Measurements from ENCODE around the gene TRAPPC5.

Gene TRAPPC5

GRCh38 chr19:7699417-7700401 lies 19.1 kb downstream of the TRAPPC5 start:
- Mint-ChIP-seq H3K4me3 (no peak overlapping the region), H3K27ac (peak overlapping the region; percentile 31), H3K4me1 (peaks cover 36% of the 10 kb centered on the region), H3K27me3 (no peaks in the 10 kb centered on the region), H3K36me3 (no peaks in the 10 kb centered on the region), H3K9me3 (no peaks in the 10 kb centered on the region)

- no peak overlapping the region for H3K4me3 Mint-ChIP-seq
- H3K27ac Mint-ChIP-seq, result no peak overlapping the region
- H3K27me3 Mint-ChIP-seq, result no peaks in the 10 kb centered on the region
- no peaks in the 10 kb centered on the region for H3K36me3 Mint-ChIP-seq
- peaks cover 51% of the 10 kb centered on the region for H3K4me1 Mint-ChIP-seq
- H3K9me3 Mint-ChIP-seq, result no peaks in the 10 kb centered on the region
Measured at GRCh38 chr19:7701049-7701653, 20.5 kb downstream of the TRAPPC5 start.

GRCh38 chr19:7701654-7702457 lies 21.2 kb downstream of the TRAPPC5 start, which contains the start of gene FCER2:
Gene FCER2, minus strand, starts transcription at chr19:7702131. Its CDS starts 2,371 bp downstream, at chr19:7699760.
- Mint-ChIP-seq H3K36me3 (no peaks in the 10 kb centered on the region), H3K27ac (peak within 1 kb of the TSS; percentile 52), H3K9me3 (no peaks in the 10 kb centered on the region), H3K4me3 (no peak within 1 kb of the TSS), H3K4me1 (peaks cover 58% of the 10 kb centered on the region), H3K27me3 (no peaks in the 10 kb centered on the region)

- Mint-ChIP-seq H3K9me3 (no peaks in the 10 kb centered on the region), H3K4me1 (peaks cover 63% of the 10 kb centered on the region), H3K27me3 (no peaks in the 10 kb centered on the region), H3K27ac (no peak overlapping the region), H3K4me3 (no peak overlapping the region), H3K36me3 (no peaks in the 10 kb centered on the region)
Measured at GRCh38 chr19:7703332-7703731, 22.7 kb downstream of the TRAPPC5 start.

- H3K36me3 Mint-ChIP-seq, result no peaks in the 10 kb centered on the region
- peak overlapping the region; percentile 59 for H3K27ac Mint-ChIP-seq
- no peak overlapping the region for H3K4me3 Mint-ChIP-seq
- no peaks in the 10 kb centered on the region for H3K9me3 Mint-ChIP-seq
- H3K27me3 Mint-ChIP-seq, result no peaks in the 10 kb centered on the region
- peaks cover 64% of the 10 kb centered on the region for H3K4me1 Mint-ChIP-seq
Measured at GRCh38 chr19:7704280-7705060, 23.8 kb downstream of the TRAPPC5 start.

GRCh38 chr19:7705387-7706187 lies 25.0 kb downstream of the TRAPPC5 start:
- peak overlapping the region; percentile 81 for H3K4me3 Mint-ChIP-seq
- peaks cover 64% of the 10 kb centered on the region for H3K4me1 Mint-ChIP-seq
- no peaks in the 10 kb centered on the region for H3K36me3 Mint-ChIP-seq
- no peaks in the 10 kb centered on the region for H3K27me3 Mint-ChIP-seq
- H3K27ac Mint-ChIP-seq, result peak overlapping the region; percentile 86
- no peaks in the 10 kb centered on the region for H3K9me3 Mint-ChIP-seq

- peaks cover 67% of the 10 kb centered on the region for H3K4me1 Mint-ChIP-seq
- H3K4me3 Mint-ChIP-seq, result peak overlapping the region; percentile 81
Measured at GRCh38 chr19:7706188-7706954, 25.7 kb downstream of the TRAPPC5 start.

GRCh38 chr19:7706955-7707456 lies 26.4 kb downstream of the TRAPPC5 start:
- Mint-ChIP-seq H3K27ac (peak overlapping the region; percentile 61), H3K36me3 (no peaks in the 10 kb centered on the region), H3K4me3 (peak overlapping the region; percentile 81), H3K27me3 (no peaks in the 10 kb centered on the region), H3K4me1 (peaks cover 65% of the 10 kb centered on the region), H3K9me3 (no peaks in the 10 kb centered on the region)

More at GRCh38 chr19:7706188-7706954, 25.7 kb downstream of the TRAPPC5 start:
- Mint-ChIP-seq H3K27ac (peak overlapping the region; percentile 86), H3K9me3 (no peaks in the 10 kb centered on the region), H3K27me3 (no peaks in the 10 kb centered on the region), H3K36me3 (no peaks in the 10 kb centered on the region)

- Mint-ChIP-seq H3K36me3 (no peaks in the 10 kb centered on the region), H3K4me3 (no peak overlapping the region), H3K27ac (no peak overlapping the region), H3K27me3 (no peaks in the 10 kb centered on the region), H3K9me3 (no peaks in the 10 kb centered on the region), H3K4me1 (peaks cover 49% of the 10 kb centered on the region)
Measured at GRCh38 chr19:7709932-7710460, 29.4 kb downstream of the TRAPPC5 start.

GRCh38 chr19:7710616-7711015 lies 30.0 kb downstream of the TRAPPC5 start:
- H3K27ac Mint-ChIP-seq, result peak overlapping the region; percentile 30
- no peaks in the 10 kb centered on the region for H3K27me3 Mint-ChIP-seq
- no peak overlapping the region for H3K4me3 Mint-ChIP-seq
- no peaks in the 10 kb centered on the region for H3K9me3 Mint-ChIP-seq
- no peaks in the 10 kb centered on the region for H3K36me3 Mint-ChIP-seq
- peaks cover 43% of the 10 kb centered on the region for H3K4me1 Mint-ChIP-seq

GRCh38 chr19:7715671-7716070 lies 35.0 kb downstream of the TRAPPC5 start:
- no peaks in the 10 kb centered on the region for H3K27me3 Mint-ChIP-seq
- peaks cover 21% of the 10 kb centered on the region for H3K4me1 Mint-ChIP-seq
- H3K4me3 Mint-ChIP-seq, result no peak overlapping the region
- no peak overlapping the region for H3K27ac Mint-ChIP-seq
- no peaks in the 10 kb centered on the region for H3K9me3 Mint-ChIP-seq
- H3K36me3 Mint-ChIP-seq, result no peaks in the 10 kb centered on the region

GRCh38 chr19:7716762-7717161 lies 36.1 kb downstream of the TRAPPC5 start:
- Mint-ChIP-seq H3K4me3 (no peak overlapping the region), H3K36me3 (no peaks in the 10 kb centered on the region), H3K9me3 (no peaks in the 10 kb centered on the region), H3K4me1 (peaks cover 18% of the 10 kb centered on the region), H3K27me3 (no peaks in the 10 kb centered on the region), H3K27ac (no peak overlapping the region)

- no peaks in the 10 kb centered on the region for H3K36me3 Mint-ChIP-seq
- H3K27ac Mint-ChIP-seq, result no peak overlapping the region
- no peaks in the 10 kb centered on the region for H3K27me3 Mint-ChIP-seq
- no peaks in the 10 kb centered on the region for H3K9me3 Mint-ChIP-seq
- no peak overlapping the region for H3K4me3 Mint-ChIP-seq
- peaks cover 18% of the 10 kb centered on the region for H3K4me1 Mint-ChIP-seq
Measured at GRCh38 chr19:7718668-7719067, 38.0 kb downstream of the TRAPPC5 start.

Measured in activated naive CD4-positive, alpha-beta T cell treated with anti-CD3 and anti-CD28 coated beads, Interleukin-2, amount 50 U/mL, for 24 hours (primary cell).